HFFc6 (cell line): ENCODE results near the gene BIRC5. TPM values are rescaled to one million over a fixed set of nuclear protein-coding genes. Genes with fewer than 3 reads are reported as not detected.

Experiments
- DNase-seq: peaks from one replicate; pipeline ENCODE4 v3.0.0-alpha.2; 2018
- H3K27ac Mint-ChIP-seq: 2 replicates; pipeline ENCODE4 v1.8.0; 2020; ENCODE audit warnings: mild to moderate bottlenecking, mixed read lengths
- H3K27me3 Mint-ChIP-seq: 2 replicates; pipeline ENCODE4 v1.8.0; 2021; ENCODE audit warnings: mild to moderate bottlenecking, moderate library complexity, mixed read lengths; ENCODE audit not compliant: insufficient read depth
- H3K36me3 Mint-ChIP-seq: 2 replicates; pipeline ENCODE4 v1.8.0; 2021; ENCODE audit warnings: low read depth, mixed read lengths
- H3K4me1 Mint-ChIP-seq: 2 replicates; pipeline ENCODE4 v1.8.0; 2020; ENCODE audit warnings: low read depth, mixed read lengths
- H3K4me3 Mint-ChIP-seq: 2 replicates; pipeline ENCODE4 v1.8.0; 2020; ENCODE audit warnings: mild to moderate bottlenecking, moderate library complexity, mixed read lengths
- H3K9me3 Mint-ChIP-seq: 2 replicates; pipeline ENCODE4 v1.8.0; 2020; ENCODE audit warnings: mild to moderate bottlenecking, mixed read lengths
- total RNA-seq, 6 experiments: library from RNA; stranded (reverse); fragmentation: NEBNext Ultra II Directional; extraction: Animal tissue kit (Norgen Biotek cat#: 25700); gene quantifications; 2 replicates in 1 of 6; 3 replicates in 5 of 6; pipeline ENCODE4 v1.2.3, GENCODE V29; 2021
- TF ChIP-seq, protein P1 (sequence below): fragments of 200-600 bp; sonication (generic); IDR thresholded peaks from 2 replicates; pipeline ENCODE4 v1.5.0; 2021; ENCODE audit warnings: antibody characterized with exemption, mild to moderate bottlenecking

The BIRC5 gene
- total RNA-seq, 6 experiments from 2014 or later = 41.8 to 89.7 (median 83.3) TPM

DNA sequence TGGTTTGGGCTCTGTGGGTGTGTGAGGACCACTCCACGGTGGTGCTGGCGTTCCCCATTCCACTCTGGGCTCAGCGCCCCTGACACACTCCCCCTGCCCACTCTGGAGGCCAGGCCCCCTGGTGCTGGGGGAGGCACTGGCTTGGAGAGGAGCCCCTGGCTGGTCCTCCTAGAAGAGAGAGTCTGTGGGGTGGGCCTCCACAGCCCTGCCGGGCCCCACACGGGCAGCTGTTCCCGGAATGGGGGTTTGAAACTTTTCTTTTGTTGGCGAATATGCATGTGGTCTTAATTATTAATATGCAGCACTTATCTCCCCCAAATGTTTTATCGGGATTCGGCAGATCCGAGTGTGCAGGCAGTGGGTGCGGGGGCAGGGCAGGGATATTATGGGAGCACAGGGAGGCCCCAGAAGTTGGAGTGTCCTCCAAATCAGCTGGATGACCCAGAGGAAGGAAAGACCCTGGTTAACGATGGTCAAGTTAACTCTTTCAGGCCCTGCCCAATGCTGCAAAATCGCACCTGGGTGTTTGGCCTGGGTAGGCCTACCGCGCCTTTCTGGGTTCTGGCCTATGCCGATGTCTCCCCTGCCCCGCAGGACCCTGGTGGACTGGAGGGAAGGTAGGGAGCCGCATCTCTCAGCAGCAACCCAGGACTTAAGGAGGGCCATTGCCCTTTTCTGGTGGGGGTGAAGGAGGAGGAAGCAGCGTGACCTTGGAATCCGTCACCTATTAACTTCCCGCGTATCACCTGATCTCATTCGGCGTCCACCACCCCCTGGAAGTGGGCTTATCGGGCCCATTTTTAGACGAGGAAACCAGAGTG, 53.4 kb downstream of the BIRC5 start:
- no peaks in the 10 kb centered on the region for H3K4me1 Mint-ChIP-seq
- TF ChIP-seq, protein P1, sequence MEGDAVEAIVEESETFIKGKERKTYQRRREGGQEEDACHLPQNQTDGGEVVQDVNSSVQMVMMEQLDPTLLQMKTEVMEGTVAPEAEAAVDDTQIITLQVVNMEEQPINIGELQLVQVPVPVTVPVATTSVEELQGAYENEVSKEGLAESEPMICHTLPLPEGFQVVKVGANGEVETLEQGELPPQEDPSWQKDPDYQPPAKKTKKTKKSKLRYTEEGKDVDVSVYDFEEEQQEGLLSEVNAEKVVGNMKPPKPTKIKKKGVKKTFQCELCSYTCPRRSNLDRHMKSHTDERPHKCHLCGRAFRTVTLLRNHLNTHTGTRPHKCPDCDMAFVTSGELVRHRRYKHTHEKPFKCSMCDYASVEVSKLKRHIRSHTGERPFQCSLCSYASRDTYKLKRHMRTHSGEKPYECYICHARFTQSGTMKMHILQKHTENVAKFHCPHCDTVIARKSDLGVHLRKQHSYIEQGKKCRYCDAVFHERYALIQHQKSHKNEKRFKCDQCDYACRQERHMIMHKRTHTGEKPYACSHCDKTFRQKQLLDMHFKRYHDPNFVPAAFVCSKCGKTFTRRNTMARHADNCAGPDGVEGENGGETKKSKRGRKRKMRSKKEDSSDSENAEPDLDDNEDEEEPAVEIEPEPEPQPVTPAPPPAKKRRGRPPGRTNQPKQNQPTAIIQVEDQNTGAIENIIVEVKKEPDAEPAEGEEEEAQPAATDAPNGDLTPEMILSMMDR = no peak
- peaks cover 53% of the 10 kb centered on the region for H3K27me3 Mint-ChIP-seq
- DNase-seq = no peak
- H3K9me3 Mint-ChIP-seq = no peaks in the 10 kb centered on the region
- no peak overlapping the region for H3K27ac Mint-ChIP-seq
- no peaks in the 10 kb centered on the region for H3K36me3 Mint-ChIP-seq
- no peak overlapping the region for H3K4me3 Mint-ChIP-seq

DNA sequence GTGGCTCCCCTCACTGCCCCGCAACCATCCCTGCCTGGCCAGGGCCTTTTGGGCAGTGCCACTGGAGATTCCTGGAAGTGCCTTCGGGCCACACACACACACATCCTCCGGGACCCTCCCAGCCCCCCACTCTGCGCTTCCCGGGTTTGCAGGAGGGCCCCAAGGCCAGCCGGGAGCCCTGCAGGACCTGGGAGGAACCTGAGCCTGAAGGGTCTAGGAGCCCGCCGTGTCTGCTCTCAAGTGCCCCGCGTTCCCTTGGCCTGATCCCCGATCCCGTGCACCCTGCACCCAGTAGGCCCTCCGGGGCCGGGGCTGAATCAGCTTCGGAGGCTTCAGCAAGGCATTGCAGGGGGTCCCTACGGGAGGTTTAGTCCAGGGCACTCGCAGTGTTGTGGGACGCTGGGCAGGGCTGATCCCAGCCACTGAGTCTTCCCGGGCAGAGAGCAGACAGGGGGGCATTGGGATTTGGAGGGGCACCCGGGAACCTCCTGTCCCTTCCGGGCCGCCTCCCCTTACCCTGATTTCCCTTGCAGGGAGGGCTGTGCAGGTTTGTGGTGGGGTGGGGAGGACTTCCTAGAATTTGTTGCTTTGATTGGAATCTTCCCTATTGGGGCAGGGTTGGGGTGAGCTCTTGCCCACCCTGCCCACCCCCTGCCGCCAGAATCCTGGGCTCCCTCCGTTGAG, 54.3 kb downstream of the BIRC5 start:
- Mint-ChIP-seq H3K27ac (no peak overlapping the region), H3K9me3 (no peaks in the 10 kb centered on the region)

DNA sequence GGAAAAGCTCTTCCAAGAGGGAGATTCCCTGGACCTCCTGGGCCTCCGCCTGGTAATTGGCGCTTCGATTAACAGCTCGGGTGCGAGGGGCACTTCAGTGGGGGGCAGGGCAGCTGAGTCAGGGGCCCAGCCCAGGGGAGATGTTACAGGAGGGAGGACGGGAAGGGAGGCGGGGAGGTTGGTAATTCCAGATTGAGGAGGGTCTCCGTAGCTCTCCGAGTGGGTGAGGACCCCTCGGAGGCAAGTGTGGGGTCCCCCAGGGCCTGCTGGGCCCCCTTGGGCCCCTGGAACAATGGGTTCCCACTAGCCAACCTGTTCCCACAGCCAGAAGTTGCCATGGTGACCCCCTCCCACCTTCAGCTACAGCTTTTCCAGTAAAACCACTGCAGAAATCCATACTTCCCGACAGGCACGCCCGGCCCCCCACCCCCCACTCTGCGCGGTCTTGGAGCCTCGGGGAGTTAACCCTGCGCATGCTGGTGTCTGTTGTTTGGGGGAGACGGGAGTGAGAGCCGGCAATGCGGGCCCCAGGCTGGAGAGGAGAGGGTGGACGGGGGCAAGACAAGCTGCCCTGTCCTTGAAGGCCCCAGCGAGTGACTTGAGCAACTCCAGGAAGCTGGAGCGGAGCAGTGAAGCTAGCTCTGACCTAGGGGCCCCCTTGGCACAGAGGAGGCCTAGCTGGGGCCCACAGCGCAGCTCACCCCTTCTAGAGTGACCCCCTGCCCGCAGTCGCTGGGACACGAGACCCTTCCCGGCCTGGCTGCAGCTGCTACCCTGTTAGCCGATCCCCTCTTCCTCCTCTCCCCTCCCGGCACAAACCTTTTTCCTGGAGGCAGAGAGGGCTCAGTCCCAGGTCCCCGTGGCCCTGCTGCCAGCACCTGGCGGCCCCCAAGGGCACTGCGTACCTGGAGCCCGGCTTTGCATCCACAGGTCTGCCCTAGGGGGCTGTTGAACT, 55.2 kb downstream of the BIRC5 start:
- no peak overlapping the region for H3K27ac Mint-ChIP-seq
- peaks cover 61% of the 10 kb centered on the region for H3K27me3 Mint-ChIP-seq
- H3K4me1 Mint-ChIP-seq = no peaks in the 10 kb centered on the region

More for the DNA sequence above, 54.3 kb downstream of the BIRC5 start:
- TF ChIP-seq, protein P1 = no peak
- no peak for DNase-seq
- no peaks in the 10 kb centered on the region for H3K36me3 Mint-ChIP-seq
- no peaks in the 10 kb centered on the region for H3K4me1 Mint-ChIP-seq
- H3K4me3 Mint-ChIP-seq = no peak overlapping the region
- peaks cover 60% of the 10 kb centered on the region for H3K27me3 Mint-ChIP-seq

DNA sequence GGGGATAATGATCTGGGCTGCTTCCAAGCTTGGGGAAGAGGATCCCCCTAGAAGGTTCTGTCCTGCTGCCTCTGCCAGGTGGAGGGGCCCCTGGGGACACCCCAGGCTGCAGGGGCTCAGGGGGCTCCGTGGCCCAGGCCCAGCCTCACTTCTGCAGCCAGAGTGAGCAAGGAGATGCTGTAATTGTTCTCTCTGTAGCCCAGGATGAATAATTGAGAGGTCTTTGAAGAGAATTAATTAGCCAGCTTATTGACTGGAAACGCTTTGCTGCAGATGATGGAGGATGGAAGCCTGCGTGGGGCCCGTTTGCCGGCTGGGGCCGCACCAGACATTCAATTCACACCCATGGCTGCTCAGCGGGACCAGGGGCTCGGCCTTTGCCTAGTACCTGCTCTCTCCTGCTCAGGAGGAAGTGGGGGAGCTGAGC, 55.9 kb downstream of the BIRC5 start:
- H3K27me3 Mint-ChIP-seq = peaks cover 58% of the 10 kb centered on the region
- no peak overlapping the region for H3K27ac Mint-ChIP-seq
- H3K4me1 Mint-ChIP-seq = no peaks in the 10 kb centered on the region
- no peak overlapping the region for H3K4me3 Mint-ChIP-seq
- 0 out of 2 replicates have a peak, but pooled peaks cover 3% of the 10 kb centered on the region for H3K9me3 Mint-ChIP-seq
- TF ChIP-seq, protein P1 = no peak
- no peaks in the 10 kb centered on the region for H3K36me3 Mint-ChIP-seq
- DNase-seq = no peak

More for the DNA sequence above, 55.2 kb downstream of the BIRC5 start:
- H3K36me3 Mint-ChIP-seq = no peaks in the 10 kb centered on the region
- H3K9me3 Mint-ChIP-seq = 0 out of 2 replicates have a peak, but pooled peaks cover 3% of the 10 kb centered on the region
- DNase-seq = no peak
- TF ChIP-seq, protein P1 = no peak
- H3K4me3 Mint-ChIP-seq = no peak overlapping the region
